ENCODE results near the gene ARHGAP24. TPM values are rescaled to one million over a fixed set of nuclear protein-coding genes. Genes with fewer than 3 reads are reported as not detected.

Gene ARHGAP24
- polyA plus RNA-seq, 2 of the 4 experiments (the other 2 are of a cell fraction), result 1.7 to 12.1 TPM

- Histone ChIP-seq H3K4me3 (no peak overlapping the region), H3K4me2 (no peak overlapping the region), H3K9me3 (no peaks in the 10 kb centered on the region), H3K4me1 (no peaks in the 10 kb centered on the region), H3K27ac (no peak overlapping the region)
- TF ChIP-seq CBX2 (IDR thresholded peaks at IDR 0.05; ENCODE audit: borderline replicate concordance, low read depth) (no peak), ZSCAN20 (CRISPR knock-in tag; IDR thresholded peaks at IDR 0.05) (no peak), PHF8 (IDR thresholded peaks at IDR 0.05; ENCODE audit: borderline replicate concordance, low read depth) (no peak), RAD21 (conservative IDR thresholded peaks at IDR 0.05 in 1 of 2, IDR thresholded peaks at IDR 0.05 in 1 of 2) (no peak), GATA3 (IDR thresholded peaks at IDR 0.05; ENCODE audit: borderline replicate concordance) (no peak), FOSB (CRISPR knock-in tag; IDR thresholded peaks at IDR 0.05) (no peak), EHF (CRISPR knock-in tag; IDR thresholded peaks at IDR 0.05) (no peak), HEYL (CRISPR knock-in tag; IDR thresholded peaks at IDR 0.05) (no peak), RARB (CRISPR knock-in tag; IDR thresholded peaks at IDR 0.05) (no peak), NPAS2 (CRISPR knock-in tag; IDR thresholded peaks at IDR 0.05; ENCODE audit: borderline replicate concordance) (no peak), KDM5A (IDR thresholded peaks at IDR 0.05) (no peak), MAFK (IDR thresholded peaks at IDR 0.05; ENCODE audit: partially characterized antibody) (no peak), PBX3 (IDR thresholded peaks at IDR 0.05) (no peak), HOXA7 (CRISPR knock-in tag; IDR thresholded peaks at IDR 0.05) (no peak), ZC3H11A (IDR thresholded peaks at IDR 0.05) (no peak), CHD4 (IDR thresholded peaks at IDR 0.05; ENCODE audit: borderline replicate concordance) (no peak), HOXB5 (CRISPR knock-in tag; IDR thresholded peaks at IDR 0.05) (no peak), MAZ (IDR thresholded peaks at IDR 0.05; ENCODE audit: borderline replicate concordance, low read depth, low read length) (no peak), USF2 (IDR thresholded peaks at IDR 0.05) (no peak)
- WGBS (ENCODE audit: missing lambda C conversion rate), result 74% methylated on average over 4 of the region's 4 CpGs
- ChIA-PET POLR2A (no interaction called here), CTCF (interaction anchor here (1.3 to 1.7 kb wide), 2 partner anchors 10 to 237 kb away, joined by 6 to 8 read pairs; no protein-coding TSS in a partner anchor)
- no peak for DNase-seq (ENCODE audit: low read depth in 1 of 2, low spot score in 1 of 2)
- no peak for FAIRE-seq
- ATAC-seq, result no peak
Measured at GRCh38 chr4:86033171-86033570, 558.2 kb downstream of the ARHGAP24 start.

GRCh38 chr4:86034616-86035015 lies 559.7 kb downstream of the ARHGAP24 start:
- no peaks in the 10 kb centered on the region for H3K4me1 ChIP-seq
- no peak overlapping the region for H3K27ac ChIP-seq
- H3K4me3 ChIP-seq, result no peak overlapping the region
- 98% methylated on average over 2 of the region's 2 CpGs for WGBS (ENCODE audit: missing lambda C conversion rate)
- no peak for TF ChIP-seq FOXS1 (CRISPR knock-in tag; IDR thresholded peaks at IDR 0.05)
- no peak for TF ChIP-seq PHF8 (IDR thresholded peaks at IDR 0.05; ENCODE audit: borderline replicate concordance, low read depth)
- TF ChIP-seq HES2 (IDR thresholded peaks at IDR 0.05), result no peak
- TF ChIP-seq HMGXB4 (CRISPR knock-in tag; IDR thresholded peaks at IDR 0.05; ENCODE audit: borderline replicate concordance), result no peak
- no peak for TF ChIP-seq CTCF (IDR thresholded peaks at IDR 0.05)
- TF ChIP-seq EHMT2 (IDR thresholded peaks at IDR 0.05; ENCODE audit: low read depth), result no peak
- TF ChIP-seq POLR2A (IDR thresholded peaks at IDR 0.05; ENCODE audit: low read length), result no peak
- no peak for TF ChIP-seq CBX8 (IDR thresholded peaks at IDR 0.05)
- no peak for TF ChIP-seq CHD4 (IDR thresholded peaks at IDR 0.05; ENCODE audit: borderline replicate concordance)
- TF ChIP-seq TFCP2L1 (CRISPR knock-in tag; IDR thresholded peaks at IDR 0.05), result no peak
- FAIRE-seq (no peak), DNase-seq (ENCODE audit: low read depth in 1 of 2, low spot score in 1 of 2) (no peak), ATAC-seq (no peak)
- ChIA-PET CTCF (no interaction called here), POLR2A (no interaction called here)
- no peak overlapping the region for H3K4me2 ChIP-seq
- H3K9me3 ChIP-seq, result no peaks in the 10 kb centered on the region

Data from A549 (cell line).